Coronary artery (tissue), 2 donors: ENCODE data around the gene SLC28A1.
A peak's percentile ranks its signal among the peaks of the same experiment; 100 is the strongest.

Source experiments
- DNase-seq: peaks from one replicate; pipeline ENCODE4 v3.0.0-alpha.2; 2017; ENCODE audit warnings: low spot score
- H3K27ac ChIP-seq, 2 donors: fragments of 200-600 bp; sonication (generic); one replicate each; pipeline ENCODE4 v1.5.1; 2016 to 2019
- H3K4me3 ChIP-seq: fragments of 200-600 bp; sonication (generic); 2 replicates; pipeline ENCODE4 v1.5.1; 2016; ENCODE audit warnings: mild to moderate bottlenecking, moderate library complexity
- TF ChIP-seq, protein P1 (sequence below): fragments of 200-600 bp; sonication (generic); IDR thresholded peaks from one replicate; pipeline ENCODE4 v1.5.1; 2019; ENCODE audit warnings: antibody characterized with exemption

The SLC28A1 gene, protein sequence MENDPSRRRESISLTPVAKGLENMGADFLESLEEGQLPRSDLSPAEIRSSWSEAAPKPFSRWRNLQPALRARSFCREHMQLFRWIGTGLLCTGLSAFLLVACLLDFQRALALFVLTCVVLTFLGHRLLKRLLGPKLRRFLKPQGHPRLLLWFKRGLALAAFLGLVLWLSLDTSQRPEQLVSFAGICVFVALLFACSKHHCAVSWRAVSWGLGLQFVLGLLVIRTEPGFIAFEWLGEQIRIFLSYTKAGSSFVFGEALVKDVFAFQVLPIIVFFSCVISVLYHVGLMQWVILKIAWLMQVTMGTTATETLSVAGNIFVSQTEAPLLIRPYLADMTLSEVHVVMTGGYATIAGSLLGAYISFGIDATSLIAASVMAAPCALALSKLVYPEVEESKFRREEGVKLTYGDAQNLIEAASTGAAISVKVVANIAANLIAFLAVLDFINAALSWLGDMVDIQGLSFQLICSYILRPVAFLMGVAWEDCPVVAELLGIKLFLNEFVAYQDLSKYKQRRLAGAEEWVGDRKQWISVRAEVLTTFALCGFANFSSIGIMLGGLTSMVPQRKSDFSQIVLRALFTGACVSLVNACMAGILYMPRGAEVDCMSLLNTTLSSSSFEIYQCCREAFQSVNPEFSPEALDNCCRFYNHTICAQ

DNA sequence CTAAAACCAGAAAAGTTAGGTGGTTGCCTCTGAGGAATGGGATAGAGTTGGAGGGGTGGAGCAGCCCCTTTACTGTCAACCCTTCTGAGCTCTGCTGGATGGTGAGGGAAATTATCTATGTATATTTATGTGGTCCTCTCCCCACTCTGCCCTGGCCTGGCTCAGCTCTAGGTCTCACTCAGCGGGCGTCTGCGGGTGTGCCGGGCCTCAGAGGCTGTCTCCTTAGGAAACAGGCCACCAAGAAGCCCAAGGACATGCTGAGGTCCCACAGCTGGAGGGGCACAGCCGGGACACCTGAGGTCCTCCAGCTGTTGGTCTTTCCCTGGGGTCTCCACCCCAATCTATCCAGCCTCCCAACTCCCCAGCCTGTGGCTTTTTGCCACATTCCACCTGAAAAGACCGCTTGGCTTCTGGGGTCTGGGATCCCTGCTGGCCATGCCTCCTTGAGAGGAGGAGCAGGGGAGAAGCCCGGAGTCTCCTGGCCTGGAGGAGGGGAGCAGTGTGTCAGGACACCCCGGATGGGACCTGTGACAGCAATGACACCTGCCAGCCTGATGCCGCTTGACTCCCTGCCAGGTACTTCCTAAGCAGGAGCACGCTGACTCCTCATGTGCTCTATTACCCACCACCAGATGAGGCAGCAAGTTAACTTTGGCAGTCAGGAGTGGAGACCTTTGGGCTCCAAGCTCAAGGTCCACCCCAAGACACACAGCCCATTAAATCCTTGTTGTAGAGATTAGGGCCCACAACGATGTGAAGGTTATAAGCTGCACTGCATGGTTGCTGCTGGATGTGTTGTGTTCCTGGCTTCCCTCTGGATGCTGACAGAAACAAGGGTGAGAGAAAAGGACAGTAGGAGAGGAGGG lies at the start of gene SLC28A1:
Gene SLC28A1 (plus strand): TSS at position 747 of the 866 bp plus-strand sequence. CDS start 3,099 bp downstream, outside the sequence.
- Histone ChIP-seq H3K27ac (peak within 1 kb of the TSS; percentile 25 to 50), H3K4me3 (no peak within 1 kb of the TSS)
- TF ChIP-seq, protein P1, sequence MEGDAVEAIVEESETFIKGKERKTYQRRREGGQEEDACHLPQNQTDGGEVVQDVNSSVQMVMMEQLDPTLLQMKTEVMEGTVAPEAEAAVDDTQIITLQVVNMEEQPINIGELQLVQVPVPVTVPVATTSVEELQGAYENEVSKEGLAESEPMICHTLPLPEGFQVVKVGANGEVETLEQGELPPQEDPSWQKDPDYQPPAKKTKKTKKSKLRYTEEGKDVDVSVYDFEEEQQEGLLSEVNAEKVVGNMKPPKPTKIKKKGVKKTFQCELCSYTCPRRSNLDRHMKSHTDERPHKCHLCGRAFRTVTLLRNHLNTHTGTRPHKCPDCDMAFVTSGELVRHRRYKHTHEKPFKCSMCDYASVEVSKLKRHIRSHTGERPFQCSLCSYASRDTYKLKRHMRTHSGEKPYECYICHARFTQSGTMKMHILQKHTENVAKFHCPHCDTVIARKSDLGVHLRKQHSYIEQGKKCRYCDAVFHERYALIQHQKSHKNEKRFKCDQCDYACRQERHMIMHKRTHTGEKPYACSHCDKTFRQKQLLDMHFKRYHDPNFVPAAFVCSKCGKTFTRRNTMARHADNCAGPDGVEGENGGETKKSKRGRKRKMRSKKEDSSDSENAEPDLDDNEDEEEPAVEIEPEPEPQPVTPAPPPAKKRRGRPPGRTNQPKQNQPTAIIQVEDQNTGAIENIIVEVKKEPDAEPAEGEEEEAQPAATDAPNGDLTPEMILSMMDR, result no peak
- peak; percentile 64 for DNase-seq

DNA sequence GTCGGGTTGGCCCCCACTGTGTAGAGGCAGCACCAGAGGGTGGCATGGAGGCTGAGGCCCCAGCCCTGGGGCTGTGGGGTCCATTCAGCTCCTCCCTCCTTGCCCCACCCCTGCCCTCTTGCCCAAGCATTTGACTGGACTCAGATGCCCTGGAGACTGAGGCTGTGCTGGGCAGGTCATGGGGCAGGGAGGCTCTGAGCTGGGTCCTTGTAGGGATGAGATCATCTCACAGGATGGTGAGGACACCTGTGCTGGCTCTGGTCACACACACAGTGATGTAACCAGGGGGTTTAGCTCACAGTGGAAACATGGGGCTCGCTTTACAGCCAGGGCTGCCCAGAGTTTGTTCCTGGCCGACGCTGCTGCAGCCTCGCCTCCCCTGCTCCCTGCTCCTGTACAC lies 49.5 kb upstream of the SLC28A1 start:
- Histone ChIP-seq H3K4me3 (no peak overlapping the region), H3K27ac (peak overlapping the region in 1 of 2 donors; percentile 17)
- DNase-seq, result no peak
- TF ChIP-seq, protein P1, result no peak

DNA sequence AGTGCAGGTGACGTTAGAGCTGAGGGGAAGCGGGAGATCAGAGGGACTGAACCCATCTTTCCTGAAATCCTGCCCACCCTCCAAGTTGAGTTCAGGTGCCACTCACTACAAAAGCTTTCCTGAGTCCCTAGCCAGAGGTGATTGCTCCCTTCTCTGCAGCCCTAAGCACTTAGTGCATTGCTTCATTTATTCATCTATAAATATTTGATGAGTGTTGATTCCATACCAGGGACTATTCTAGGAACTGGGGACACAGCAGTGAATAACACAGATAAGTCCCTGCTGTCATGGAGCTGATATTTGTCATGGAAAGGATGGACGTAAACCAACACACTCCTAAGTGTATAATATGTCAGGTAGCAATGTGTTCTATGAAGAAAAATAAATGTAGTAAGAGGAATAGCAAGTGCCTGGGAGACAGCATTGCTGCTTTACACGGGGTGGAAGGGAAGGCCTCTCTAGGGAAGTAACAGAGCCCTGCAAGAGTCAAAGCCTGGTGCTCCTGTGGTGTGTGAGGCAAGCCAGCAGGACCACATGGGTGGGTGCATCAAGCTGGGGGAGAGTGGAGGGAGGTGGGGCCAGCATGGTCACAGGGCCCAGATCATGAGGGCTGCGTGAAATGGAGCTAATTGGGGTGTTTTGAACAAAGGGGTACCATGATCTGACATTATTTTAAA lies 48.7 kb upstream of the SLC28A1 start:
- no peak for DNase-seq
- peak overlapping the region in 1 of 2 donors; percentile 17 for H3K27ac ChIP-seq
- TF ChIP-seq, protein P1, result no peak
- H3K4me3 ChIP-seq, result no peak overlapping the region

DNA sequence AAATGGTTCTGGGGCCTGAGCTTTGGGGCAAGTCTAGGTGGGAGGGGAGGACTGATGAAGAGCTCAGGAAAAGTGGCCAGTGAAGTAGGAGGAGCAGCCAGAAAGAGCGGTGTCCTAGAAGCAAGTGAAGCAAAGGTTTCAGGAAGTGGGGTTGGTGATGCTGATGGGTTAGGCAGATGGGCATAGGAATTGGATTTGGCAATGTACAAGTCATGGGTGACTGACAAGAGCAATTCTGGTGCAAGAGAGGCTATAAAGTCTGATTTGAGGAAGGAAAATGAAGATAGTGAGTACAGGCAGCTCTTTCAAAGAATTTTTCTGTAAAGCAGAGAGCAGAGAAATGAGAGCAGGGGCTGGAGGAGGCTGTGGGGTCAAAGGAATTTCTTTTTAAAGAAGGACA lies 47.6 kb upstream of the SLC28A1 start:
- no peak for DNase-seq
- no peak overlapping the region for H3K27ac ChIP-seq
- TF ChIP-seq, protein P1, result no peak
- H3K4me3 ChIP-seq, result no peak overlapping the region

DNA sequence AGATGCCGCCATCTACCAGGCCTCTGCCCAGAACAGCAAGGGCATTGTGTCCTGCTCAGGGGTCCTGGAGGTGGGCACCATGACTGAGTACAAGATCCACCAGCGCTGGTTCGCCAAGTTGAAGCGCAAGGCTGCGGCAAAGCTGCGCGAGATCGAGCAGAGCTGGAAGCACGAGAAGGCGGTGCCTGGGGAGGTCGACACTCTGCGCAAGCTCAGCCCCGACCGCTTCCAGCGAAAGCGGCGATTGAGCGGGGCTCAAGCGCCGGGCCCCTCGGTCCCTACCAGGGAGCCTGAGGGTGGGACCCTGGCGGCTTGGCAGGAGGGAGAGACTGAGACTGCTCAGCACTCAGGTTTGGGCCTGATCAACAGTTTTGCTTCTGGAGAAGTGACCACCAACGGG lies 44.7 kb upstream of the SLC28A1 start:
- peak overlapping the region; percentile 83 to 84 for H3K27ac ChIP-seq
- DNase-seq, result no peak
- TF ChIP-seq, protein P1, result no peak
- no peak overlapping the region for H3K4me3 ChIP-seq

DNA sequence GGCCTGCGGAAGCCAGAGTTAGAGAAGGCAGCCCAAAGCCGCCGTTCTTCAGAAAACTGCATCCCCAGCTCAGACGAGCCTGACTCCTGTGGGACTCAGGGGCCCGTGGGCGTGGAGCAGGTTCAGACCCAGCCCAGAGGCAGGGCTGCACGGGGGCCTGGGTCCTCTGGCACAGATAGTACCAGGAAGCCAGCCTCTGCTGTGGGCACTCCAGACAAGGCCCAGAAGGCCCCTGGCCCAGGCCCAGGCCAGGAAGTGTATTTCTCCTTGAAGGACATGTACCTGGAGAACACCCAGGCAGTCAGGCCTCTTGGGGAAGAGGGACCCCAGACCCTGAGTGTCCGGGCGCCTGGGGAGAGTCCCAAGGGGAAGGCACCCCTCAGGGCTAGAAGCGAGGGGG lies 44.2 kb upstream of the SLC28A1 start:
- no peak overlapping the region for H3K4me3 ChIP-seq
- H3K27ac ChIP-seq, result peak overlapping the region; percentile 83 to 84
- TF ChIP-seq, protein P1, result no peak
- DNase-seq, result no peak
